HS-27A (cell line): ENCODE data around the gene INHA.

Source experiments
- DNase-seq: peaks from one replicate; pipeline ENCODE4 v3.0.0-alpha.2; 2012; ENCODE audit warnings: low read depth, missing footprints

INHA gene

GRCh38 chr2:219574484-219575311, 2.6 kb downstream of the INHA start:
- no peak for DNase-seq

GRCh38 chr2:219575566-219576504, 3.7 kb downstream of the INHA start:
- no peak for DNase-seq

- DNase-seq, result no peak
Measured at GRCh38 chr2:219576505-219577388, 4.6 kb downstream of the INHA start.

GRCh38 chr2:219578811-219579613, 6.9 kb downstream of the INHA start:
- DNase-seq, result no peak

- DNase-seq, result no peak
Measured at GRCh38 chr2:219581346-219581745, 9.2 kb downstream of the INHA start.

- no peak for DNase-seq
Measured at GRCh38 chr2:219591091-219591490, 19.0 kb downstream of the INHA start.

GRCh38 chr2:219592736-219593135, 20.6 kb downstream of the INHA start:
- no peak for DNase-seq

GRCh38 chr2:219593154-219593553, 21.0 kb downstream of the INHA start:
- DNase-seq, result no peak

GRCh38 chr2:219595256-219595655, 23.1 kb downstream of the INHA start:
- DNase-seq, result no peak

GRCh38 chr2:219596954-219597551, 24.9 kb downstream of the INHA start:
- peak; percentile 7 for DNase-seq

GRCh38 chr2:219597552-219598307, 25.6 kb downstream of the INHA start, which contains the start of gene STK11IP:
STK11IP (plus strand) TSS chr2:219597857; CDS start chr2:219598120, 263 bp downstream.
- peak; percentile 81 for DNase-seq

GRCh38 chr2:219598308-219599078, 26.4 kb downstream of the INHA start:
- no peak for DNase-seq

GRCh38 chr2:219603771-219604170, 31.7 kb downstream of the INHA start:
- no peak for DNase-seq

GRCh38 chr2:219605607-219605954, 33.5 kb downstream of the INHA start:
- no peak for DNase-seq

GRCh38 chr2:219607931-219608330, 35.8 kb downstream of the INHA start:
- no peak for DNase-seq

GRCh38 chr2:219608399-219608964, 36.4 kb downstream of the INHA start:
- no peak for DNase-seq

- no peak for DNase-seq
Measured at GRCh38 chr2:219609149-219609750, 37.1 kb downstream of the INHA start.

- no peak for DNase-seq
Measured at GRCh38 chr2:219611306-219611705, 39.2 kb downstream of the INHA start.
